Measurements from ENCODE around the gene NPBWR2.

GRCh38 chr20:64146936-64147477 lies 39.6 kb upstream of the NPBWR2 start:
- TF ChIP-seq, protein P1, sequence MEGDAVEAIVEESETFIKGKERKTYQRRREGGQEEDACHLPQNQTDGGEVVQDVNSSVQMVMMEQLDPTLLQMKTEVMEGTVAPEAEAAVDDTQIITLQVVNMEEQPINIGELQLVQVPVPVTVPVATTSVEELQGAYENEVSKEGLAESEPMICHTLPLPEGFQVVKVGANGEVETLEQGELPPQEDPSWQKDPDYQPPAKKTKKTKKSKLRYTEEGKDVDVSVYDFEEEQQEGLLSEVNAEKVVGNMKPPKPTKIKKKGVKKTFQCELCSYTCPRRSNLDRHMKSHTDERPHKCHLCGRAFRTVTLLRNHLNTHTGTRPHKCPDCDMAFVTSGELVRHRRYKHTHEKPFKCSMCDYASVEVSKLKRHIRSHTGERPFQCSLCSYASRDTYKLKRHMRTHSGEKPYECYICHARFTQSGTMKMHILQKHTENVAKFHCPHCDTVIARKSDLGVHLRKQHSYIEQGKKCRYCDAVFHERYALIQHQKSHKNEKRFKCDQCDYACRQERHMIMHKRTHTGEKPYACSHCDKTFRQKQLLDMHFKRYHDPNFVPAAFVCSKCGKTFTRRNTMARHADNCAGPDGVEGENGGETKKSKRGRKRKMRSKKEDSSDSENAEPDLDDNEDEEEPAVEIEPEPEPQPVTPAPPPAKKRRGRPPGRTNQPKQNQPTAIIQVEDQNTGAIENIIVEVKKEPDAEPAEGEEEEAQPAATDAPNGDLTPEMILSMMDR (IDR thresholded peaks at IDR 0.05): no peak
- TF ChIP-seq EP300 (IDR thresholded peaks at IDR 0.05): no peak
